ENCODE results near the gene SLC2A5.
"Not testable (repeated sequence)": the region's sequence is repeated elsewhere in the genome, so short reads cannot be mapped to it uniquely, and the experiment has no call there.

Gene SLC2A5

DNA sequence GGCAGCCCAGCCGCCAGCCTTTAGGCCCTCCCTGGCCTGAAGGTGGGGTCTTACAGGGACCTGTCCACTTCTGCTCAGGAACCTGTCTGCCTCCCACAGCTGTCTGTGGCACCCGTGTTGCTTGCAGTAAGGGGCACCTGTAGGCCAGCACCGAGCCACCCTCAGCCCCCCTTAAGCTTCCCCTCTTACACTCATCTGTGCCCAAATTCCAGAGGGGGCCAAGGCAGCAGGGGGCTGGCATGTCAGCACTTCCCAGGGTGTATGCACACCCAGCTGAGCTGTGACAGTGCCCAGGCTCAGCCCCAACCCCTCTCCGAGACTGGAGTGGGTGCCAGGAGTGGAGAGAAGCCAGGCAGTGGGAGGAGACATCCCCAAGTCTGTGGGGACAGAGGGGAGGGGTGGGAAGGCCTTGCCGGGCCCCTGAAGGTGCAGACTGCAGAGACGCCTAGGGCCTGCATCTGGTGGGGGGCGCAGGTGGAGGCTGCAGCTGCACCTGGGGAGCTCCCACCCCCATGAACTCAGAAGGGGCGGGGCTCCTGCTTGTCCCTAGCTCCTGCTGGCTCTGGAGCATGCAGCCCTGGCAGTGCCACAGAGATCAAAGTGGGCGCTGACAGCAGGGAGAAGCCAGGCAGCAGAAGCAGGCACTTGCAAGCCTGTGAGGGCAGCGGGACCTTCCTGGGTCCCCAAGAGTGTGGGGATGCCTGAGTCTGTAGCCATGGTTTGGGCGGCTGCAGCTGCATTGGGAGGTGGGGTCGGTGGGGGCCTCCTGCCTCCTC lies 37.8 kb downstream of the SLC2A5 start:
- DNase-seq: no peak

DNA sequence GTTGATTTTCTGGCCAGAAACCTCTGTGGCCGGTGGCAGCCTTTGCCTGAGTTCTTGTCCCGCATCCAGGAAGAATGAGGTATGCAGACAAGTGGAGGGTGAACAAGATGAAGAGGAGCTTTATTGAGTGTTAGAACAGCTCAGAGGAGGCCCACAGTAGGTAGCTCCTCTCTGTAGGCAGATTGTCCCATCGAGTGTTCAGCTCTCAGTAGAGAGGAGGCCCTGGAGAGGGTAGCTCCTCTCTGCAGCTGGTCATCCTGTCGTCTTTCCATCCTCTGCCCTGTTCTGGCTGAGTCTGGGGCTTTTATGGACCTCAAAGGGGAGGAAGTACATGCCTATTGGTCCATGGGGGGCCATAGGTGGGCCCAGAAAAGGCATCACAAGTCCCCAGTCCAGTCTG lies 38.4 kb downstream of the SLC2A5 start:
- not testable (repeated sequence) for DNase-seq

- DNase-seq: no peak
Measured at GRCh38 chr1:9028921-9029705, 40.3 kb downstream of the SLC2A5 start.

GRCh38 chr1:9027307-9027706 lies 42.1 kb downstream of the SLC2A5 start:
- DNase-seq: no peak

DNA sequence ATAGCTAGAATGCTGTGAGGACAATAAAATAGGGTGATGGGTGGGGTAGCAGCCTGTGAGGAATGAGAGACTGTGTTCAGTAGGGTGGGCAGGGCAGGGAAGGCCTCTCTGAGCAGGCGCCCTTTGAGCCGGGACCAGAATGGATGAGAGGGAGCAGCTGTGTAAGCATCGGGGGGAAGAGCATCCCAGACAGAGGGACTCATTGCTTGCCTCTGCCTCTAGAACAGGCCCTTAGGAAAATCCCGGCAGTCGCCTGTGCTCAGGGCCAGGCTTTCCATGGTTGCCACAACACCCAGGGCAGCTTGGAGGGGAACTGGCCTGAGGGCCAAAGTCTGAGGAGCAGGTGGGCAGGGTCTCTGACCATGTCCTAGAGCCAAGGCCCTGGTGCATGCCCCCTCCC lies 44.0 kb downstream of the SLC2A5 start:
- DNase-seq: no peak

DNA sequence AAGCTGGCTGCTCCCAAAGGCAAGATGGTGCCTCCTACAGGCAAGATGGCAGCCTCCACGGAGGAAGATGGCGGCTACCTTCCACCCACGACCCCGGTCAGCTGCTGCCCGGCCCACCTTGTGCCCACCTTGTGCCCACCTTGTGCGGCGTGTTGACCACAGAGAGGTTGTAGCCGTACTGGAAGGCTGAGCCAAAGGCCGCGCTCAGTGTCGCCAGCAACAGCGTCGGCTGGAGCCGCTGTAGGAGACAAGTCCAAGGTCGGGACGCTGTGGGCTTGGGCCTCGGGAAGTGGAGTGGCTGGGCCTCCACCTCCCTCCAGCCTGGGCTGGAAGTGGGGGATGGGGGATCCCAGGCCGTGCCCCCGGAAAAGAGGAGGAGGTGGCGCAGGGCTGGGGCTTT lies 44.6 kb downstream of the SLC2A5 start:
- DNase-seq: no peak

DNA sequence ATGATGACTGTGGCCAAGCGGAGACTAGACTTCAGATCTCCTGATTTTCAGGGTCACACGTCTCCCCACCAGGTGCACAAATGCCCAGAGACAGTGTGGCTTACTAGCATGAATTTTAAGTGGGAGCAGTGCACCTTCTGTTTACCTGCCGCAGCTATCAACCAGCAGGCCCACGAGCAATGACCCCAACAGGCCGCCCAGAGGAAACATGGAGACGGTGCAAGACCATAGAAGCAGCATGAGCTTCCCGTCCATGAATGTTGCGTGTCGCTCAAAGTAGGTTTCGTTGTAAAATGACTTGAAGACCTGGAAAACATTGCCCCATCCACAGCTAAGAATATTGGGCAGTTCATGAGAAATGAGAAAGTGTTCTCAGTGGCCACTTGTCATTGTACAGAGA lies 46.7 kb downstream of the SLC2A5 start:
- DNase-seq: no peak

DNA sequence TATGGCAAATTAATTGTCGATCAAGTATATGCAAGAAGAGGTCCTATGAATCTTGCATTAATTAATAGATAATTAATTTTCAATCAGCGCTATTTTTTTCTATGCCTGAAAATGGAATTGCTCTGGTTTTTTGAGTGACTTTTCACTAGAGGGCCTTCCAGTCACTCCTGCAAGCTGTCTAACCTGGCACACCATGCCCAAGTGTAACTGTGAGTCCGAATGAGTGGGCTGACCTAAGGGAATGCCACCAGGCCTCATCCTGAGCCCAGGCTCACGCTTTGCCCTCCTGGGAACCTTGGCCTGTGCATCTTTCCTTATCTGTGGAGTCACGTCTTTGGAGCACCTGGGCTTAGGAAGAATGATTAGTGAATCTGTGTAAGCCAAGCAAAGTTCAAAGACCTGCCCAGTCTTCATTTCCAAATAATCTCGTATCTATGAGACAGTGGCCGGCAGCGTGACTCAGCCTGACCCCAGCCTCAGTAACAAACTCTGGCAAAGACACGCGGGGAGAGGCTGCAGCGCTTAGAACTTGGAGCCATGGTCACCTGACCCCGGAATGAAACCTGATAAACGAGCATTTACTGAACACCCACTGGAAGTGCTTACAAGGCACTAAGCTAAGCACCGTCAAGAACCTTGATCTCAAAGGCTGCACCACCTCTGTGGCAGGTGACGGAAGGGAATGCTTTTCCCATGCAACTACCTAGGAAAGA lies 47.3 kb downstream of the SLC2A5 start:
- not testable (repeated sequence) for DNase-seq

DNA sequence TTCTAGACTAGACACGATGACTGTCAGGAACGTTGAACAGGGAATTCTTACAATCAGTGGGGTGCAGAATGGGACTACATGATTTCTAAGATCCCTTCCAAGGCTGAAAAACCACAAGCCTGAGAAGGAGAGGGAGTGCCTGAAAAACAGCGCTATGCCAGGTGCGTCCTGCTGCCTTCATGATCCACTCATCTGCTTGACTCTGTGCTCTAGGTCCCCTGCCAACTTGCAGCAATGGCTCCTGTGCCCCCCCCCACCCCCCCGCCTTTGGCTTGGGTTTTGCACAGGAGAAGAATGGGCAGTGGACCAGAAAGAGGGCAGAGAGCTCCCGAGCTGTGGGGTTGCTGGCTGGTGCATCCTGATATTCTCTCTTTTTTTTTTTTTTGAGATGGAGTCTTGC lies 49.1 kb downstream of the SLC2A5 start:
- DNase-seq: no peak

GRCh38 chr1:9019896-9020295 lies 49.5 kb downstream of the SLC2A5 start:
- DNase-seq: no peak

- no peak for DNase-seq
Measured at GRCh38 chr1:9018333-9018732, 51.1 kb downstream of the SLC2A5 start.

DNA sequence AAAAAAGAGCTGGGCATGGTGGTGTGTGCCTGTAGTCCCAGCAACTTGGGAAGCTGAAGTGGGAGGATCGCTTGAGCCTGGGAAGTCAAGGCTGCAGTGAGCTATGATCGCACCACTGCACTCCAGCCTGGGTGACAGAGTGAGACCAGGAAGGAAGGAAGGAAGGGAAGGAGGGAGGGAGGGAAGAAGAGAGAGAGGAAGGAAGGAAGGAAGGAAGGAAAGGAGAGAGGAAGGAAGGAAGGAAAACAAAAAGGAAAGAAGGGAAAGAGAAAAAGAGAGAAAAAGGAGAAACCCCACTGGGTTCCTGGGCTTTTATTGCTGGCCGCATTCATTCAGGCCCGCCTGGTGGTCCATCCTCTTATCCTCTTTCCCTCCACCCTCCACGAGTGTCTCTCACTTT lies 53.0 kb downstream of the SLC2A5 start:
- no peak for DNase-seq

DNA sequence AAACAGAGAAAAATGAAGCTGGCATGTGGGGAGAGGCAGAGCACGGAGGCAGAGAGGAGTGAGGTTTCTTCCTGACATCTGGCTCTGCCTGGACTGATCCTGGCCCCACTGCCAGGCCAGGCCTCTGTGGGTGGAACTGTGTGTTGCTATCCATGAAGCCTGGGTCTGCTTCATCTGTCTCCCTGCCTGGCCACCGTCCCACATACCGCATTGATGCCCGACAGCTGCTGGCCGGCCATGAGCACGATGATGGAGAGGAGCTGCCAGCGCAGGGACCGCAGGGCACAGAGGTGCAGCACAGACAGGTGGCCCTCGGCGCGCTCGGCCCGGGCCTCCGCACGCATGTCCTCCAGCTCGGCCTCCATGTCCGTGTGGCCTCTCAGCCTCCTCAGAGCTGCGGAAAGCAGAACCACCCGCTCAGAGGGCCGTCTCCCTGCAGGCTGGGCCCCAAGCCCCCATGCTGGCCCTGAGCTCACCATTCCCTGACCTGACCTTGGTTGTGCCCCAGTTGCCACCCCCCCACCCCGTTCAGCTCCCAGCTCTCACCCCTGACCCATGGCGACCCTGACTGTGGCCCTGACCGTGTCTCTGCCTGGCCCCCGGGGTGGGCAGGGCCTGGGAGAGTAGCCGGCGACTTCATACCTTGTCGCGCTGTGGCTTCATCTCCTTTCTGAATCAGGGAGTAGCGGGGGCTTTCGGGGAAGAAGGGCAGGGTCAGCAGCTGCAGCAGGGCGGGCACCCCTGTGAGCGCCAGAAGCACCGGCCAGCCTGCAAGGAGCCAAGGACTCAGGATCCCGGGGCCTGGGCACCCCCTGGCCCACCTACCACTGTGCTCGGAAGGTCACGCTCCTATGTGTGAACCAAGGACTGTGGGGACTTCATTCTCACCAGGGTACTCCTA lies 54.7 kb downstream of the SLC2A5 start:
- no peak for DNase-seq

DNA sequence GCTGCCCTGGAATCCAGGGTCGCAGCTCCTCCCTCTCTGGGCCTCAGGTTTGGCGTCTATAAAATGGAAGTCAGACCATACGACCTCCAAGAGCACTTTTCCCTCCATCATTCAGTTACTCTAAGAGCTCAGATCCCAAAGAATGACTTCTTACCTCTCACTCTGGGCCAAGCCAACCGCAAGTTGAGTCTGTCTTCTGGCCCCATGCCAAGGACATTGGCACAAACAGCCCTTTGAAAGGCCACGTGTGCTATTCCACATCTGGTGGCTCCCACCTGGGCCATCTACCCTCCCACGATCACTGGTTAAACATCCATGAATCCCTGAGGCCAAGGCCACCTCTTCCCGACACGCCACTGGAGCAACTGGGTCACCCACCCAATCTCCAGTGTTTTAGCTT lies 55.6 kb downstream of the SLC2A5 start:
- DNase-seq: no peak

- DNase-seq: no peak
Measured at GRCh38 chr1:9010781-9011323, 58.6 kb downstream of the SLC2A5 start.

GRCh38 chr1:9009438-9010370 lies 59.7 kb downstream of the SLC2A5 start:
- DNase-seq: peak; percentile 23

- no peak for DNase-seq
Measured at GRCh38 chr1:9008236-9008635, 61.2 kb downstream of the SLC2A5 start.

DNA sequence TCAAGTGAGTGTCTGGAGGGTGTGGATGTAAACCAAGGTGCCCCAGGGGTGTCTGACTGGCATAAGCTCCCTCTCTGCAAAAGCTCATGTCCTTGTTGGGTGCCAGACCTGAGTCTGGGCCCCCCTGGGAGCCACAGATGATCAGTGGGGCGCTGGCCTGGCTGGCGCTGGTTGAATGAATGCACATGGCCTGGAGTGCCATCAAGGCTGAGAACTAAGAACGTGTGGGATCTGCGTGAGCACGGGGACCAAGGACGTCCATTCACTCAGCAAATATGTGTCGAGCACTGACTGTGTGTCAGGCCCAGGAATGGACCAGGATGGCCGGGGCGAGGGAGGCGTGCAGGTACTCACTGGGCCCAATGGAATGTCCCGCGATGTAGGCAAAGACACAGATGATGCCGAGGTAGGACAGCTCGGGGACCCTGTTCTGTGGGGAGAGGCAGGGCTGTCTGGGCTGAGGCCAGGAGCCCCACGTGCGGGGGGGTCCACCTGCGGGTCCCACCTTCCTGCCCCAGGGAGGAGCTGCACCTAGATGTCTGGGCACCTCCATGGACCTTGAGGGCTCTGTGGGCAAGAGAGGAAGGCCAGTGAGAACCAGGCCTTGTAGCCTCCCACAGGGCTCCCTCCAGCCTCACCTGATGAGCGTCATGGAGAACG lies 62.3 kb downstream of the SLC2A5 start:
- DNase-seq: no peak

GRCh38 chr1:9005395-9005708 lies 64.1 kb downstream of the SLC2A5 start:
- no peak for DNase-seq

- DNase-seq: peak; percentile 86
Measured at GRCh38 chr1:9004700-9005394, 64.6 kb downstream of the SLC2A5 start.
